HG03196 (cell line): ENCODE measurements around the gene ARSK.

ENCODE experiments used
- ATAC-seq: cut with Tn5 transposase; IDR thresholded peaks from one replicate; pipeline ENCODE4 v1.9.1; 2021; ENCODE audit not compliant: unreplicated experiment

ARSK gene

GRCh38 chr5:95646569-95647431, 91.9 kb downstream of the ARSK start, which contains the start of gene RFESD:
RFESD (plus strand) TSS chr5:95646777; CDS start chr5:95652272, 5,495 bp downstream.
- ATAC-seq, result peak; percentile 97

GRCh38 chr5:95647886-95648860, 93.3 kb downstream of the ARSK start:
- no peak for ATAC-seq

GRCh38 chr5:95649274-95649673, 94.4 kb downstream of the ARSK start:
- no peak for ATAC-seq

GRCh38 chr5:95649842-95650620, 95.1 kb downstream of the ARSK start:
- no peak for ATAC-seq

GRCh38 chr5:95652849-95653248, 97.9 kb downstream of the ARSK start:
- no peak for ATAC-seq

DNA sequence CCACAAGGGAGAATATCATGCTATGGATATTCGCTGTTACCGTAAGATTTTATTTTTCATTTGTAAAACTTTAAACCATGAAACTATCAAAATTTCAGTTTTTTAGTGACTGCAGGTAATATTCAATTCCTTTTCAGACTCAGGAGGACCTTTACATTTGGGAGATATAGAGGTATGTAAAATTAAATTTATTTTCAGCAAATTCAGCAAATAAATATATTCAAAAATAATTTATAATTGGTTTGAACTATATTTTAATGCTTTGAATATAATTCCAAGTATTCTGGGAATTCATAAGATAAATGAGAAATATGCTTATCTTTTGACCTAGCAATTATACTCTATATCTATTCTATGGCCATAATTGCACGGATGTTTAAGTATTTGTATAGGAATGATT, 99.3 kb downstream of the ARSK start:
- ATAC-seq, result no peak
